K562 (cell line): Measurements from ENCODE around the gene KMO. TPM values are rescaled to one million over a fixed set of nuclear protein-coding genes. Genes with fewer than 3 reads are reported as not detected.

Experiments used
- BACH1 ChIP-seq: fragments of 200-800 bp; sonication (Bioruptor generic); IDR thresholded peaks from 2 replicates; pipeline ENCODE4 v1.6.1; 2016; ENCODE audit warnings: missing genetic modification characterization, missing compliant biosample characterization
- CAMTA2 ChIP-seq: fragments of 250-450 bp; sonication (Bioruptor Pico); conservative IDR thresholded peaks from 2 replicates; pipeline ENCODE4 v1.5.1; 2022
- CEBPG ChIP-seq, 3 experiments: fragments of 200-800 bp in 1 of 3; sonication (Bioruptor generic) in 1 of 3; sonication (generic) in 1 of 3; formaldehyde crosslinking in 1 of 3; IDR thresholded peaks in 2 of 3; conservative IDR thresholded peaks in 1 of 3; 2 replicates each; pipeline versions ENCODE4 v1.6.1 to v1.8.0; 2016 to 2022; ENCODE audit warnings: missing compliant biosample characterization in 2 of 3, missing genetic modification characterization in 2 of 3, mild to moderate bottlenecking in 1 of 3, missing genetic modification reagents in 1 of 3
- CHD2 ChIP-seq: IDR thresholded peaks from 2 replicates; pipeline ENCODE4 v1.6.1; 2011; ENCODE audit warnings: low read depth, low read length
- EHMT2 ChIP-seq: fragments of 450-650 bp; IDR thresholded peaks from 2 replicates; pipeline ENCODE4 v1.6.1; 2018; ENCODE audit warnings: antibody characterized with exemption
- FIP1L1 ChIP-seq: fragments of 200-400 bp; formaldehyde crosslinking; IDR thresholded peaks from 2 replicates; pipeline ENCODE4 v1.6.1; 2018; ENCODE audit warnings: mild to moderate bottlenecking, low read depth, low read length; ENCODE audit not compliant: poor library complexity, severe bottlenecking
- FOXA3 ChIP-seq, 2 experiments: fragments of 450-650 bp in 1 of 2; sonication (generic) in 1 of 2; formaldehyde crosslinking; IDR thresholded peaks in 1 of 2; conservative IDR thresholded peaks in 1 of 2; 2 replicates each; pipeline versions ENCODE4 v1.4.0 to v1.8.0; 2020 to 2022; ENCODE audit warnings: mild to moderate bottlenecking in 2 of 2, missing genetic modification reagents in 1 of 2
- FOXJ2 ChIP-seq: fragments of 200-800 bp; sonication (Bioruptor generic); IDR thresholded peaks from 2 replicates; pipeline ENCODE4 v1.6.1; 2016; ENCODE audit warnings: missing genetic modification characterization, missing compliant biosample characterization
- GTF2E2 ChIP-seq: fragments of 200-800 bp; sonication (Bioruptor generic); IDR thresholded peaks from 2 replicates; pipeline ENCODE4 v1.6.1; 2016; ENCODE audit warnings: missing genetic modification characterization, missing compliant biosample characterization
- HEY1 ChIP-seq: fragments of 250-450 bp; sonication (Bioruptor Pico); IDR thresholded peaks from 2 replicates; pipeline ENCODE4 v1.5.0; 2020; ENCODE audit warnings: mild to moderate bottlenecking, moderate library complexity, borderline replicate concordance
- KAT7 ChIP-seq: sonication (generic); formaldehyde crosslinking; IDR thresholded peaks from 2 replicates; pipeline ENCODE4 v1.8.0; 2022; ENCODE audit warnings: missing genetic modification reagents, mild to moderate bottlenecking, borderline replicate concordance
- MNT ChIP-seq, 2 experiments: fragments of 450-650 bp; conservative IDR thresholded peaks; 2 replicates each; pipeline ENCODE4 v1.6.1; 2017; ENCODE audit warnings: mild to moderate bottlenecking in 2 of 2, moderate library complexity in 2 of 2
- NCOR1 ChIP-seq: fragments of 450-650 bp; IDR thresholded peaks from 2 replicates; pipeline ENCODE4 v1.6.1; 2016; ENCODE audit warnings: mild to moderate bottlenecking, moderate library complexity
- NFATC3 ChIP-seq: fragments of 450-650 bp; IDR thresholded peaks from 2 replicates; pipeline ENCODE4 v1.6.1; 2017; ENCODE audit warnings: mild to moderate bottlenecking
- NFIC ChIP-seq: fragments of 450-650 bp; IDR thresholded peaks from 2 replicates; pipeline ENCODE4 v1.6.1; 2017; ENCODE audit warnings: mild to moderate bottlenecking, inconsistent platforms
- POLR2A ChIP-seq: fragments of 450-650 bp; conservative IDR thresholded peaks from 2 replicates; pipeline ENCODE4 v1.6.1; 2016
- POLR2AphosphoS2 ChIP-seq: IDR thresholded peaks from 2 replicates; pipeline ENCODE4 v1.6.1; 2012; ENCODE audit warnings: low read length, improper control_type of control experiment
- SIN3B ChIP-seq: fragments of 450-650 bp; IDR thresholded peaks from 2 replicates; pipeline ENCODE4 v1.6.1; 2017; ENCODE audit warnings: low read depth, mild to moderate bottlenecking, moderate library complexity
- SPI1 ChIP-seq: IDR thresholded peaks from 2 replicates; pipeline ENCODE4 v1.6.1; 2011; ENCODE audit warnings: low read depth, low read length, control low read depth, borderline replicate concordance
- STAT6 ChIP-seq: sonication (generic); formaldehyde crosslinking; IDR thresholded peaks from 2 replicates; pipeline ENCODE4 v1.8.1; 2023; ENCODE audit warnings: mild to moderate bottlenecking, missing genetic modification reagents
- ZBTB26 ChIP-seq: fragments of 450-650 bp; formaldehyde crosslinking; IDR thresholded peaks from 2 replicates; pipeline ENCODE4 v1.4.0; 2022; ENCODE audit warnings: missing genetic modification characterization
- ZKSCAN1 ChIP-seq: fragments of 150-350 bp; IDR thresholded peaks from 2 replicates; pipeline ENCODE4 v1.6.1; 2016; ENCODE audit warnings: low read depth, low read length
- ZZZ3 ChIP-seq: fragments of 450-650 bp; IDR thresholded peaks from 2 replicates; pipeline ENCODE4 v1.6.1; 2016; ENCODE audit warnings: antibody characterized with exemption, mild to moderate bottlenecking, moderate library complexity
- polyA plus RNA-seq, 8 experiments: library from polyadenylated mRNA; depleted of rRNA in 4 of 8; stranded (reverse) in 5 of 8; unstranded in 3 of 8; fragments of >200 nt; fragmentation: Nextera tagmentation in 2 of 8; fragmentation: Illumina TruSeq in 1 of 8; extraction: Ambion mirVana in 2 of 8; extraction: Trizol in 1 of 8; gene quantifications; 2 replicates each; pipeline versions ENCODE4 v1.2.1 to v1.2.3, GENCODE V29; 2011 to 2014; ENCODE audit warnings: inconsistent platforms in 1 of 8, missing spikeins in 1 of 8
- total RNA-seq, 7 experiments: library from RNA; depleted of rRNA in 6 of 7; stranded (reverse); fragments of >200 nt in 6 of 7; fragmentation: Illumina TruSeq in 2 of 7; extraction: Trizol in 2 of 7; gene quantifications; 2 replicates each; pipeline versions ENCODE4 v1.2.1 to v1.2.3, GENCODE V29; 2011 to 2021; ENCODE audit warnings: low replicate concordance in 1 of 7

The KMO gene
- total and polyA plus RNA-seq, 9 of the 15 experiments (the other 6 are each of a cell fraction or from before 2014, with no cell fraction given) = 0.01 to 0.11 (median 0.01) TPM; not detected in 6

GRCh38 chr1:241551759-241552638, 19.8 kb downstream of the KMO start (continued):
- TF ChIP-seq CEBPG (CRISPR knock-in tag; IDR thresholded peaks at IDR 0.05) (no peak), CEBPG (tag; conservative IDR thresholded peaks at IDR 0.05 in 1 of 2, IDR thresholded peaks at IDR 0.05 in 1 of 2) (peak in 1 of 2 experiments; percentile 16; a peak in 1 of 4 replicates), NFATC3 (peak; percentile 57; the same call in 1 of the 2 replicates), POLR2AphosphoS2 (no peak), MNT (conservative IDR thresholded peaks at IDR 0.05) (0 out of 4 replicates have a peak, but pooled peaks of 1 of the 2 experiments have one; percentile 18), ZZZ3 (0 out of 2 replicates have a peak, but pooled peaks have one; percentile 32), KAT7 (CRISPR knock-in tag) (no peak), GTF2E2 (tag) (peak; percentile 52; the same call in 1 of the 2 replicates), ZKSCAN1 (no peak), SPI1 (peak; percentile 83), SIN3B (no peak), NCOR1 (peak; percentile 57; the same call in 1 of the 2 replicates), CHD2 (no peak), HEY1 (CRISPR knock-in tag) (peak; percentile 53; the same call in 1 of the 2 replicates), NFIC (0 out of 2 replicates have a peak, but pooled peaks have one; percentile 10), ZBTB26 (CRISPR knock-in tag) (peak; percentile 55; the same call in 1 of the 2 replicates), CAMTA2 (CRISPR knock-in tag) (no peak), FOXJ2 (tag) (0 out of 2 replicates have a peak, but pooled peaks have one; percentile 60), FOXA3 (CRISPR knock-in tag; conservative IDR thresholded peaks at IDR 0.05 in 1 of 2, IDR thresholded peaks at IDR 0.05 in 1 of 2) (0 out of 4 replicates have a peak, but pooled peaks of 1 of the 2 experiments have one; percentile 24), POLR2A (0 out of 2 replicates have a peak, but pooled peaks have one; percentile 32), BACH1 (tag) (peak; percentile 63; the same call in 1 of the 2 replicates), STAT6 (CRISPR knock-in tag) (no peak), EHMT2 (peak; percentile 85), FIP1L1 (no peak)
